GM15510 (cell line): ENCODE measurements around the gene MKNK1.

Source experiments
- POLR2A ChIP-seq: IDR thresholded peaks from 3 replicates; pipeline ENCODE4 v1.6.1; 2011; ENCODE audit warnings: borderline replicate concordance; ENCODE audit not compliant: insufficient read length; ENCODE audit errors: extremely low read depth

The MKNK1 gene

DNA sequence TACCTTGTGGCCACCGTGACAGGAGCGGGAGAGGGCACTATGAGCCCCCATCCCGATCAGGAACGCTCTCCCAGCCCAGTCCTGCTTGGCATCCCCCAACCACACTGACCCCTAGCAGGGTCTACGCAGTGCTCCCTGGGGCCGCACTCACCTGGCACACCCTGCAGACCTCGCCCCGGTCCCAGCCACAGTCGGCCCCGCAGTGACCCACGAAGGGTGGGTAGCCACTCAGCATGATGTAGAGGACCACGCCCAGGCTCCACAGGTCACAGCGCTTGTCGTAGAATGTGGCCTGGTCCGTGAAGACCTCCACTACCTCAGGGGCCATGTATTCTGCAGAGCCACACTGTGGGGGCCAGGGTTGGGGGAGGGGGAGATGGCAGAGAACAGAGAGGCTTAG lies 41.6 kb downstream of the MKNK1 start:
- TF ChIP-seq POLR2A: no peak

DNA sequence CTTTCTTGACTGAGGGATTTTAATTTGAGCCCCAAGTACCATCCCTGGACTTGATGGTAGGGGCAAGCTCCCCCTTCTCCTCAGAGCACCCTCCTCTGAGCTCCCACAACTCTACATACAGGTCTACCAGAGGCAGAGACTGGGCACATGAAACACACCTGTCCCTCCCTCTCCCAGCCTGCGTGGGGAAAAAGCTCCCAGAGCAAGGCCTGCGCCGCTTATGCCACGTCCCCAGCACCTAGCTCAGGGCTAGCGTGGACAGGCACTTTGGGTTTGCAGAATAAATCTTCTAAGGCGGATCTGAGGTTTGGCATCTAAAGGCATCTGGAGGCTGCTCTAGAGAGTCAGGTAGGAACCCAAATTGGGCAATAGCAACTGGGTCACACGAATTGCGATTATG lies 45.1 kb downstream of the MKNK1 start:
- TF ChIP-seq POLR2A: no peak

DNA sequence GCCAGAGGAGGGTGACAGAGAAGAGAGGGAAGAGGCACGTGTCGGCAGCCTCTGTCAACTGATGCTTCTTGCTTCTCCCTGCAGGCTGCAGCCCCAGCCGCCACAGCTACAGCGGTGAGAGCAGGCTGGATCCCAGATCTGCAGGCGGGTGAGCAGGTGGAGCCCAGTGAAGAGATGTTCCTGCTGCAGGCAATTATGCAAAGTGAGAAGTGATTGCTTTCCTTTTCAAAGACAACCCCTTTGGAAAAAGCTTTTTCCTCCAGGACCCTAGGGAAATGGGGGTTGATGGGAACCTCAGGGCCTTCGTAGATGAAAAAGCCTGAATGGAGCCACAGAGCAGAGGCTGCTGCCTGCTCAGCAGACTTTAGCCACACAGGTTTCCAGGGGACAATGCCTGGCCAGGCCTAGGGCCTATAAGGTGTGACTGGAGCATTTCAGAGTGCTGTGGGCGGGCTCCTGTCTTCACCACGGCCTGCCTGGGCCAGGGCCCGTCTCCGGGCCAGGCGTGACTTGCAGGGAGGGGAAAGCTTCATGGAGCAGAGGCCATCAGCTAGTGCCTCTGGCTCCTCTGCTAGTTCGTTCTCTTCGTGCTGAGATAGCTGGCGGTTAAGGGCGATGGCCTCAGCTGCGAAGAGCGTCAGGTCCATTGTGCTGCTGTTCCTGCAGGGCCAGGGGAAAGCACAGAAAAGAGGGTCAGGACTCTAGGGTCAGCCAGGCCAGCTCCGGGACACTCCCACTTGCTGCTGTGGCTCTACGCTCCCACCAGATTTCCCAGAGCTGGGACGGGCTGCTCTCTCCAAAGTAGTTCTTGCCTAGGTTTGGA lies 45.7 kb downstream of the MKNK1 start:
- TF ChIP-seq POLR2A: no peak

DNA sequence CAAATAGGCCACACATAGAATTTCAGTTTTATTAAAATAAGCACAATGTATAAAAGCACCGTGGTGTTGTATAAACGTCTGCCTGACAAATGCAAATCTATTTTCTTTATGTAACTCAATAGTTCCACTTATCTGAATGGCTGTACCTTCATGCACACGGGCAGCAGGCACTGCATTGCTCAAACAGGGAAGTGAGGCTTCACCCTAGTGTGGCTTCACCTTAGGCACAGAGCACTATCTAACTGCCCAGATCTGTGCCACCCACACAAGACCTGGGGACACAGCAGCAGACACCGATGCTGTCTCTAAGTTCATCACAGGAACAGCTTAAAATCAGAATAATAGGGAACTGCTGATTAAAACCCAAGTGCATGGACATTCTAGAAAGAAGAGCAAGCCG lies 46.7 kb downstream of the MKNK1 start:
- no peak for TF ChIP-seq POLR2A

DNA sequence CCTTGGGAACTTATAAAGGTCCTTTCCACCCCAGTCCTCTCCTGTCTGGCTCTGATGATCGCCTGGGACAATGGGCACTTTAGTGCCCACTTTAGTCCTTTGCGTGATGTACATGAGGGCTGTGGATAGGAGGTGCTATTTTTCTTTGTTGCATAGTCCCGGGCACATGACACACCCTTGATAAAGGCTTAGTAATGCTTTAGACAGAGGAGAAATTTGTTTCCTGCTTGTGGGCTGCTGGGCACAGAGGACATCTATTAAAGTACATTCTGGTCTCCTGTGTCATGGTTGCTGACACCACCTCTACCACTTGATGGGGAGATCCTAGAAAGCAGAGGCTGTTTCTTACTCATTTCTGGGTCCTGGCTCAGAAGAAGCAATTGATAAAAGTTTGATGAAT lies 47.2 kb downstream of the MKNK1 start:
- no peak for TF ChIP-seq POLR2A

DNA sequence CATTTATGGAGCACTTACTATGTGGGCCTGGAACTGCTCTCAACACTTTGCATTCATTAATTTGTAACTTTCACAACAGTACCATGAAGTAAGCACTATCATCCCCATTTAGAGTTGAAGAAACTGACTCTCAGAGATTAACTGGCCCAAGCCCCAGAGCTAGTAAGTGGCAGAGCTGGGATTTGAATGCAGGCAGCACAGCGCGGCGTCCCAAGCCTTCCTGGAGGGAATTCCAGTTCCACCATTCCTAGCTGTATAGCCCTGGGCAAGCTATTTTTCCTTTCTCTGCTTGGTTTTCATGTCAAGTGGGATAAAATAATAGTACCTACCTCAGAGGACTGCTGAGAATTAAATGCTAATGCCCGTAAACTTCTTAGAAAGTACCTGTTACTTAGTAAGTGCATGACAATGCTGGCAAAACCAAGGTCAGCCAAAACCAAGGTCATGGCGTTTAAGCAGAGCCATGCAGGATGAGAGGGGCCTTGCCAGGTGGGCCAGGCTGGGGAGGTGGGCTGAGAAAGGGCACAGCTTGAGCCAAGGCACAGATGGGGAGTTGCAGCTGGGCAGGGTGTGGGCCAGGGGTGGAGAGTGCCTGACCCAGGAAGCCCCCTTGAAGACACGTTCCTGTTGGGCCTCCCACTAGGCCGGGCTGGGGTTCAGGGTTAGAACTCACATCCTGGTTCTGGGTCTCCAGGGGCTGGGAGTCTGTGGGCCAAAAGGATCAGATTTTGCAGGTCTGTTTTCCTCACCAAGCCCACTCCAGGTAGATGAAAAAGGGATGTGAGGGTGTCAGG lies 48.0 kb downstream of the MKNK1 start:
- TF ChIP-seq POLR2A: no peak

DNA sequence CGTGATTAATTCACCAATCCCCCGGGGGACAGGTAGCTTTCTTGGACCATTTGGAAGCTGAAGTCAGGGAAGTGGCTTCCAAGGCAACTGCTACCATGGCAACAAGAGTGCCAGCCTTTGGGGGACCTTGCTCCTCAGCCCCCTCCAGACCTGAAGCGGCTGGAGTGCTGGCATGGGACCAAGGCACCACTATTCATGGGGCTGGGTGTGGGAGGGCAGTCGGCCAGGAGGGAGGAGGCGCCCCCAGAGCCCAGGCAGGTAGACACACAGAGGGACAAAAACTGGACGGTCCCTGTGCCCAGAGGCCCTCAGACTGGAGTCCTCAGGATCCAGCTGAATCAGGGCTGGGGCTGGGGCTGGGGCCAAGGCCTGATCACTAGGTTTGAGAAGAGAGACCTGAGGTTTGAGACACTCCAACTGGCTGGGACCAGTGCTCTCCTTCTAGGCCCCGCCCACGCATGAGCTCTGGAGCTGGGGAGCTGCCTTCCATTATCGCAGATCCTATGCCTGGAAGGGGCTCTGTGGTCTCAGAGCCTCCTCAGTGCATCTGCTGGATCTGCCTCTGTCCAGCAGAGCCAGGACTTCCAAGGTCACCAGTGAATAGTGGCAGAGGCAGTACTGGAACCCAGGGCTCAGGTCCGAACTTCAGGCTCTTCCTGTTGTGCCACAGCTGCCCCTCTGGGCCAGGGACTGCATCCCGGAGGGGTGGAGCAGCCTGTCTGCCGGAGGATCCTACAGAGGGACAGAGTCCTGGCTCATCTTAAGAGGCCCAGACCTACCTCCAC lies 49.3 kb downstream of the MKNK1 start:
- no peak for TF ChIP-seq POLR2A

DNA sequence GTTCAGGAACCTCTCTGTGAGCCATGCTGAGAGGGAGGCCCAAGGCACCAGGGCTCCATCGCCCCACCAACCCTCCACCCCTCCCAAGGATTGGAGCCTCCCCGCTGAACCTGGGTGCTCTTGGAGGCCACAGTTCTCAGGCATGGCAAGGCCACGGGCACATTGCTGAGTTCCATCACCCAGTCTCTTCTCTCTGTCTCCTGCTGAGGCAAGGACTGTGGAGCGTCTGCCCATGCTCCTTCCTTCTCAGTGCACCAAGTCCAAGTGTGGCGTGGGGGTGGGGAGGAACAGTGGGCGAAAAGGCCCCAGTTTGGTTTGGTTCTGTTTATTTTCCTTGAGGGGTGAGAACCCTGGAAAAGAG lies 49.9 kb downstream of the MKNK1 start:
- TF ChIP-seq POLR2A: no peak

DNA sequence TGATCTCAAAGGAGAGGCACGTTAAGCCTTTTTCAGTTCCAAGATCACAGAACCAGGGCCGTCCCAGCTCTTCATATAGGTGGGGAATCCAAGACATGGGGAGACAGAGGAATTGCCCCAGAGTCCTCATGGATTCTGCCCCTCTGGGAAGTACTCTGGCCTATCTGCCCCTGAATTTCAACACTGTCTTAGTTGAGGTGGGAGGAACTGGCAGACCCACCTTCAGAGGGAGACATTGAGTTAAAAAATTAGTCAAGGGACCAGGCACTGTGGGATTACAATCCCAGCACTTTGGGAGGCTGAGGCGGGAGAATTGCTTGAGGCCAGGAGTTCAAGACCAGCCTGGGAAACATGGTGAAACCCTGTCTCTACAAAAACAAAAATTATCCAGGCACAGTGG lies 50.6 kb downstream of the MKNK1 start:
- no peak for TF ChIP-seq POLR2A

DNA sequence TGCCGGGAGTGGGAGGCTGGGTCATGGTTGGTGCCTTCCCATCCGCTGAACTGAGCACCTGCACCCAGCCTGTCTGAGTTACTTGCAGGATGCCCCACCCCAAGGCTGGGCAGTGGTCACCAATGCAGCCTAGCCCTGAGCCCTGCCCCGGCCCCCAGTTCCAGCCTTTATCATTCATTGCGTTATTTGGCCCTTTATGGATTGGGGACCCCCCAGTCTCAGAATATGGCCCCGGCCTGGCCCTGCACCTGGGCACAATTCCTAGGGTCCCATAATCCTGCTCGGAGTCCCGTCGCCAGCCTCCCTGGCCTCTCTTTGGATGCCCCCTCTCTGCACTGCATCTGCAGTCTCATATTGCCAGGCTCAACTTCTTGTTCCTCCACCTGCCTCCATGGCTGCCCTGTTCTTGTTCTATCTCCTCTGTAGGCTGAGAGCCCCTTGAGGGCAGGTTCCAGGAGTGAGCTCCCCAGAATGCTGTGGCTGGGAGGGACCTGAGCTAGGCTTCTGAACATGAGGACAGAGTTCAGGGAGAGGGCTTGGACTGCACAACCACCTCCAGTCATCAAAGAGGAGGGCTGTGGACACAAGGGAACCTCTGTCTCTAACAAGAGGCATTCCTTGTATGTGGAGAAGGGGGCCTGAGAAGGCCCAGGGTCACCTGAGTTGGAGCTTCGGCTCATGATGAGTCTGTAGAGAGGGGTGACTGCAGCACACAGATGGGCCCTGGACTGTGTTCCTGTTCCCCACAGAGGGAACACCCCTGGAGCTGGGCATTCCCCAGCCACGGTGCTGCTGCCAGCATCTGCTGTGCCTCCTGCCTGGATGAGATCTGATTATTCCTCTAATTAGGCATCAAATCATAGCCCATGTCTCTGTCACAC lies 51.5 kb downstream of the MKNK1 start:
- no peak for TF ChIP-seq POLR2A

DNA sequence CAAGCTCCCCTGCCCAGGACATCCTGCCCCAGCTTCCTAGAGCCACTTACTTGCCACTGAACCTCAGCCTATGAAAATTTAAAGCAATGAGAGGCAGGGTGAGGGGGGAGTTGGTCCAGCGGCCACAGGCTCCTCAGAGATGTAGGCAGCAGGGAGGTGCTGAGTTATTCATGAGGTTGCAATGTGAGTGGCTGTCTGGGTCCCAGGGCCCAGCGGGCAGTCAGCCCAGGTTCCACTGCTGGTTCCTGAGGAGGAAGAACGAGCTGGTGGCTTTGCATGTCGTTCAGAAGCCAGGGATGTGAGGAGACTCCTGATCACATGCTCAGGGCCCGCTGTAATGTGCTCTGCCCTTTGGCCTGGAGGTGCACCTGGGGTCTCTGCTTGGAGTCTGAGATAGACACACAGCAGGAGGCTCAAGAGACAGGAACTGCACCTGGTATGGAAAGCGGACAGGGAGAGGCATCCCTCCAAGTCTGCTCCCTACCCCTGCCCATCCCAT lies 52.4 kb downstream of the MKNK1 start, which contains the start of gene KNCN:
KNCN (minus strand) TSS at position 51 of the 499 bp plus-strand sequence. CDS start 432 bp downstream, outside the sequence.
- no peak for TF ChIP-seq POLR2A

DNA sequence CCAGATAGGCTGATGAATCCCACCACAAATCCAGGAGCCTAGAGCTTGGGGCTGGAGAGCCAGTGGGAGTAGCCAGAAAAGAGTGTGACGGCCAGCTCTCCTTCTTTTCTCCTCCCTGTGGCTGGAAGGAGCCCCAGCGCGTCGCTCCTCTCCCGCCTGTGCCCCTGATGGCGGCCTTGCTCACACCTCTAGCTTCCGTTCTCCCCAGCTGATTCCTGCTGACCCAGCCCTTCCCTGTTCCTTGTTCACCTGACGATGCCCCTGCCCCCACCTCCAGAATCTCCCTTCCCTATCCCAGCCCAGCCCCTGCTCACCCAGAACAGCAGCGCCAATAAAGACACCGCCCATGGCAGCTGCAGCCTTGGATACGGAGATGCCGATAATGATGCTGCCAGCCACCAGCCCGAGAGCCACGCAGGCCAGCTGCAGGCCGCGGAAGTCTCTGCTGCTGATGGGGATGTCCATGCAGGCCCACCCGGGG lies 53.3 kb downstream of the MKNK1 start:
- TF ChIP-seq POLR2A: no peak

DNA sequence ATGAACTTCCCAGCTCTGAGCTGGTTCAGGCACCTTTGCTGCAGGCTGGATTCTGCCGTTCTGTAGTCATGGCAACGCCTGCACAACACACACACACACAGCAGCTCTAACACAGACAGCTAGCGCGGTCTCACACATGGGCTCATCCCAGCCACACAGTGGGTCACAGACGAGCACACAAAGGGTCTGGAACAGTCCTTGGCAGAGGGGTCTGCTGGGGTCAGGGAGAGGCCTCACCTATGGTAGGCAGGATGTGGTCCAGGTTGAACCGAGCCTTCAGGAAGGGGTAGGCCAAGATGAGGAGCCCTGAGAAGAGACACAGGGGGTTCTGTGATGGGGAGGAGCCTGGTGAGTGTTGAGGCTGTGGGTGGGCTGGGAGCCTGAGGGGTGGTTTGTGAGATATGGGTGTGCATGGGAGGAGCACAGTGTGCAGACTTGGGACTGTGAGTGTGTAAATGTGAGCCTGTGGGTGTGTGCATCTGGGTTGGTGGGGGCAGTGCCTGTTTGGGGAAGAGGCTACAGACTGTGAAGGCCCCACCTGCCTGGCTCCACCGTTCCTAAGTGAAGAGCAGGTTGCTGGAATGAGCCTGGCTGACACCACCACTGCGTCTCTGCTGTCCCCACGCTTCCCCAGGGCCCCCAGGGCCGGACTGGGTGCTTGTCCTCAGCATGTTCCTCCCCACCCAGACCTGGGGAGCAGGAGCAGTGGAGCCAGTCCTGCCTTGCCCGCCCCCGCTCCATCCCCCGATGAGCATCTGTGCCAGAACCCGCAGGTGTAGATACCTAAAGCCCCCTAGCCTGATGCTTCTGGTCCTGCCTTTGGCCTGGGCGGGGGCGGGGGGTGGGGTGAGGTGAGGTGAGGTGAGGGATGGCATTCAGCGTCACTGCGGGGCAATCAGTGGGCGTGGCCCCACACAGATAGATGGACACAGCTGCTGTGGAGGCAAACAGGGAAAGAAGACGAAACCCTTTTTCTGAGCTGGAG lies 54.1 kb downstream of the MKNK1 start:
- TF ChIP-seq POLR2A: no peak
